Duodenal mucosa (tissue), 2 donors: ENCODE data around the gene SDHAF1.

ENCODE experiments used
- H3K27ac ChIP-seq: one replicate; pipeline ENCODE4 v1.7.0; 2013; ENCODE audit warnings: low read depth, low read length
- H3K27me3 ChIP-seq, 2 donors: one replicate each; pipeline ENCODE4 v1.7.0; 2013; ENCODE audit warnings: low read length in 2 of 2, control low read depth in 1 of 2; ENCODE audit not compliant: insufficient read depth in 2 of 2, control insufficient read depth in 1 of 2
- H3K36me3 ChIP-seq, 2 donors: one replicate each; pipeline ENCODE4 v1.7.0; 2013; ENCODE audit warnings: low read length in 2 of 2, control low read depth in 1 of 2; ENCODE audit not compliant: insufficient read depth in 2 of 2, control insufficient read depth in 1 of 2
- H3K4me1 ChIP-seq, 2 donors: one replicate each; pipeline ENCODE4 v1.7.0; 2013; ENCODE audit warnings: low read length in 2 of 2, control low read depth in 1 of 2; ENCODE audit not compliant: insufficient read depth in 2 of 2, control insufficient read depth in 1 of 2
- H3K4me3 ChIP-seq, 2 donors: one replicate each; pipeline ENCODE4 v1.7.0; 2013; ENCODE audit warnings: low read length in 2 of 2, low read depth in 1 of 2
- H3K9ac ChIP-seq, 2 donors: one replicate each; pipeline ENCODE4 v1.7.0; 2013; ENCODE audit warnings: low read length in 2 of 2, low read depth in 1 of 2
- H3K9me3 ChIP-seq, 2 donors: one replicate each; pipeline ENCODE4 v1.7.0; 2013; ENCODE audit warnings: low read length in 2 of 2, control low read depth in 1 of 2; ENCODE audit not compliant: control insufficient read depth in 1 of 2

The SDHAF1 gene

DNA sequence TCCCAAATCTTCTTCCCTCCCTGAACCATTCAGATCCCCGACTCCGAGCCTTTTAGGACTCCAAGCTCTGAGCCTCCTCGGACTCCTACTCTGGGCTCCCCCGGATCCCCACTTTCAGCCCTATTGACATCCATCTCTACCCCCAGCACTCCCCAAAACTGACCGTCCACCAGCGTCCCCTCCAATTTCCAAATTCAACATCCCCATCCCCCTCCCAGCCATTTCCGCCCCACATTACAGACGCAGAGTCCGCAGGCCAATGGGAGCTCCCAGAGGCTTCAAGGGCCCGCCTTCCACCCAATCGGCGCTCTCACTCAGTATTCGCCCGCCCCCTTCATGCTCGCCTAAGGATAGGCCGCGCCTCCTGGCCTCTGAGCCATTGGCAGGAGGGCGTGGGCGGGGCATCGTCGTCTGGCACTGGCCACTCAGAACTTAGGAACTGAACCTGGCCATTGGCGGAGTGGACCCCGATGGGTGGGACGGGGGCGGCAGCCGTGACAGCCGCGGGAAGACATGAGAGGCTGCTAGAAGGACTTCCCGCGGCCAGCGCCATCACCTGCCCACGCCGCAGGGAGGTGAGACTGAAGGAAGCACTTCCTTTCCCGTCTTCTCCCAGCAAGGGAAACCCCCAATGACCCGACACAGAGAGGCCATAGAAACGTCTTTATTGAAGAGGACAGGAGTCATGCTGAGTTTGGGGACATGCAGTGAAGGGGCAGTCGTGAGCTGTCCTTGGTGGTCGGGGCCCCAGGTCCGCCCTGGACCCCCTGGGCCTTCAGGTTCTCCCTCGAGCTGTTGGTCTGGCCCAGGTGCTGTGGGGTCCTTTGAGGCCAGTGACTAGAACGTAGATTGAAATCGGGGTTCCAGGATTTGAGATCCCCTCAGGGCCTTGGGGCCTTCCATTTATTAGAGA is 19.3 kb downstream of the SDHAF1 start, which contains the start of gene ALKBH6:
Gene ALKBH6, minus strand, starts transcription at position 202 of the 913 bp plus-strand sequence. CDS start 816 bp downstream, outside the sequence.
- Histone ChIP-seq H3K27ac (peak within 1 kb of the TSS; percentile 20), H3K9ac (peak within 1 kb of the TSS; percentile 84 to 89), H3K4me1 (peaks cover 12 to 19% of the 10 kb centered on the region in 2 donors), H3K27me3 (no peaks in the 10 kb centered on the region), H3K9me3 (no peaks in the 10 kb centered on the region), H3K36me3 (peaks cover 0 to 4% of the 10 kb centered on the region in 2 donors), H3K4me3 (peak within 1 kb of the TSS; percentile 78 to 93)

DNA sequence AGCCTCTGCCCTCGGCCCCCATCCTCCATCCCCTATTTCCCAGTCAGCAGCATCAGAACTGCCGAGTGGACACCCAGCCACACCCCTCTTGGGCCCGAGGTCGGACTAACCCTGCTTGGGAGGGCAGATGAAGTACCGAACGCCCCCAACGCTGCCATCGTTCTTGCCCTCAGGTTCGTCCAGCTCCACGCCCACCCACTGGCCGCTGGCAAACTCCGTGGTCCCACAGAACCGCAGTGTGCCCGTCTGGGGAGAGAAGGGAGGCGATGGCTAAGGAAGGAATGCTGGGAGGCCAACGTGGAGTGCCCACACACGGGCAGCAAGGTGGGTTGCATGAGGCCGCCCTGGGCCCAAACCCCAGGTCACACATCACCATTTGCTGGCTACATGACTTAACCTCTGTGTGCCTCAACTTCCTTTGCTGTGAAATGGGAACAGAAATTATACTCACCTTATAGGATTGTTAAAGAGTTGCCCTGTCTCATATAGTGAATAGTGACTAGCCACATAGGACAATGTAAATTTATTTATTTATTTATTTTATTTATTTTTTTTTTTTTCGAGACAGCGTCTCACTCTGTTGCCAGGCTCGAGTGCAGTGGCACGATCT is 24.2 kb downstream of the SDHAF1 start:
- Histone ChIP-seq H3K4me3 (no peak overlapping the region), H3K4me1 (peaks cover 7 to 8% of the 10 kb centered on the region in 2 donors), H3K27me3 (no peaks in the 10 kb centered on the region), H3K9ac (no peak overlapping the region), H3K9me3 (no peaks in the 10 kb centered on the region), H3K27ac (no peak overlapping the region), H3K36me3 (peaks cover 0 to 7% of the 10 kb centered on the region in 2 donors)

DNA sequence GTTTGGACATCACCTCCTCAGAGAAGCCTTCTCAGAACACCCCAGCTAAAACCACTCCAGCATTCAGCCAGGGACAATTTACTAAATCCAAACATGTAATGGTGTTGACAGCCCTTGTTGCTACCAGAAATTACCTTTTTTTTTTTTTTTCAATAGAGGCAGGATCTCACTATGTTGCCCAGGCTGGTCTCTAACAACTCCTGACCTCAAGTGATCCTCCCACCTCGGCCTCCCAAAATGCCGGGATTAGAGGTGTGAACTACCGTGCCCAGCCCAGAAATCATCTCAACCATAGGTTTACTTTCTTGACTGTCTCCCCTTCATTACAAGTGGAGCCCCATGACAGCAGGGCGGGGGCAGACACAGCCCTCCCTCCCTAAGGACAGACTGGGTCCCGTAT is 28.4 kb downstream of the SDHAF1 start:
- Histone ChIP-seq H3K4me3 (no peak overlapping the region), H3K27ac (no peak overlapping the region), H3K36me3 (peaks cover 0 to 8% of the 10 kb centered on the region in 2 donors), H3K9ac (no peak overlapping the region), H3K9me3 (no peaks in the 10 kb centered on the region), H3K27me3 (no peaks in the 10 kb centered on the region), H3K4me1 (no peaks in the 10 kb centered on the region)

DNA sequence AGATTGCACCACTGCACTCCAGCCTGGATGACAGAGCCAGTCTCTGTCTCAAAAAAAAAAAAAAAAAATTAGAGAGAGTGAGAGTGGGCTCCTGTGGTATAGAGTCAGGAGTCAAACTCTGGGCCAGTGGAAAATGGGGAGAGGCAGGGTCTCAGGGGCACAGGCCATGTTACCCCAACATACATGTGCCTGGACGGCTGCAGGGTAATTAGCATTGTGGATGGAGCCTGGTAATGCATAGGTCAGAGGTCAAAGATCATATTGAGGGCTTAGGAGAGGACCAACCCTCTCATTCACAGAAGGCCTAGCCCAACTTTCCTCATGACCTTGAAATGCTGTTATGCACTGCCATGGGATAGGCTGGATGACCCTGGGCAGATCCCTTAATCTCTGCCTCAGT is 30.6 kb downstream of the SDHAF1 start:
- Histone ChIP-seq H3K4me1 (no peaks in the 10 kb centered on the region), H3K27me3 (no peaks in the 10 kb centered on the region), H3K9ac (no peak overlapping the region), H3K9me3 (no peaks in the 10 kb centered on the region), H3K36me3 (peaks cover 0 to 8% of the 10 kb centered on the region in 2 donors), H3K27ac (no peak overlapping the region), H3K4me3 (no peak overlapping the region)

DNA sequence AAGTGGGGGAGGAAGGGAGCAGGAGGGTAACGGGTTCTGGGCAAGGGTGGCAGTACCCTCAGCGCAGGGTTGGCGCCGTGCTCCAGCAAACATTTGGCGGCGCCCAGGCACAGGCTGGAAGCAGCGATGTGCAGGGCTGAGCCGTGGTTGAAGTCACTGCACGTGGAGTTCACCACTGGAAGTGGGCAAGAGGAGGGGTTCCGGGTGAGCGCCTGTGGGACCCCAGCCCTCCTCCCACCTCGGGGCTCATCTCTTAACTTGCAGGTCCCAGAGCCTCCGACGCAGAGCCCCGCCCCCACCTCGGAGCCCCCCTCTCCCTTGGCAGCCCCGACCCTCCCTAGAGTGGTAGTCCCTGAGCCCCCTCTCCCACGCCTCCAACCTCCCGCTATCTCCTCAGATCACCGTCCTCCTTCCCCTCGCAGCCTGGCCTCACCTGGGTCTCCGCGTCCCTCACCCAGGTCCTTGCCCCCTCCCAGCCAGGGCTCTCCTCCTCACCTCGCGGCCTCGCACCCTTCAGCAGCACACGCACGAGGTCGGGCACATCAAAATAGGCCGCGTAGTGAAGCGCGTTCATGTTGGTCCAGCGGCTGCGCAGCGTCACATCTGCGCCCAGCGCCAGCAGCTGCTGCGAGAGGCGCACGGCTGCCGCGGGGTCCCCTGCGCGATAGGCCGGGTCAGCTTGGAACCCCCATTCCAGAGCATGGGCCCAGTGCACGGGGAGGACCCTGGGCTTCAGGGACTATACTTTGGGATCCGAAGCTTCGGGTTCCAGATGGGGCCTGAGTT is 31.3 kb downstream of the SDHAF1 start:
- H3K4me3 ChIP-seq: no peak overlapping the region
- no peaks in the 10 kb centered on the region for H3K27me3 ChIP-seq
- H3K4me1 ChIP-seq: no peaks in the 10 kb centered on the region
- H3K9ac ChIP-seq: no peak overlapping the region
- H3K27ac ChIP-seq: no peak overlapping the region
- H3K36me3 ChIP-seq: peaks cover 0 to 8% of the 10 kb centered on the region in 2 donors
- H3K9me3 ChIP-seq: no peaks in the 10 kb centered on the region

DNA sequence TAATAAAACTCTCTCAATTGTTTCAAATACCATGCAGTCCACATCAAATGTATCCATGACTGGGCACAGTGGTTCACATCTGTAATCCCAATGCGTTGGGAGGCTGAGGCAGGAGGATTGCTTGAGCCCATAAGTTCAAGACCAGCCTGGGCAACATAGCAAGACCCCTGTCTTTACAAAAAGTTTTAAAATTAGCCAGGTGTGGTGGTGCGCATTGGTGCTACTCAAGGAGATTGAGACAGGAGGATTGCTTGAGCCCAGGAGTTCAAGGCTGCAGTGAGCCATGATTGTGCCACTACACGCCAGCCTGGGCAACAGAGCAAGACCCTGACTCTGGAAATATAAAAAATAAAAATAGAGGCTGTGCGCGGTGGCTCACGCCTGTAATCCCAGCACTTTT is 32.7 kb downstream of the SDHAF1 start:
- Histone ChIP-seq H3K4me1 (no peaks in the 10 kb centered on the region), H3K9ac (no peak overlapping the region), H3K9me3 (no peaks in the 10 kb centered on the region), H3K36me3 (peaks cover 0 to 8% of the 10 kb centered on the region in 2 donors), H3K27me3 (no peaks in the 10 kb centered on the region), H3K27ac (no peak overlapping the region), H3K4me3 (no peak overlapping the region)

DNA sequence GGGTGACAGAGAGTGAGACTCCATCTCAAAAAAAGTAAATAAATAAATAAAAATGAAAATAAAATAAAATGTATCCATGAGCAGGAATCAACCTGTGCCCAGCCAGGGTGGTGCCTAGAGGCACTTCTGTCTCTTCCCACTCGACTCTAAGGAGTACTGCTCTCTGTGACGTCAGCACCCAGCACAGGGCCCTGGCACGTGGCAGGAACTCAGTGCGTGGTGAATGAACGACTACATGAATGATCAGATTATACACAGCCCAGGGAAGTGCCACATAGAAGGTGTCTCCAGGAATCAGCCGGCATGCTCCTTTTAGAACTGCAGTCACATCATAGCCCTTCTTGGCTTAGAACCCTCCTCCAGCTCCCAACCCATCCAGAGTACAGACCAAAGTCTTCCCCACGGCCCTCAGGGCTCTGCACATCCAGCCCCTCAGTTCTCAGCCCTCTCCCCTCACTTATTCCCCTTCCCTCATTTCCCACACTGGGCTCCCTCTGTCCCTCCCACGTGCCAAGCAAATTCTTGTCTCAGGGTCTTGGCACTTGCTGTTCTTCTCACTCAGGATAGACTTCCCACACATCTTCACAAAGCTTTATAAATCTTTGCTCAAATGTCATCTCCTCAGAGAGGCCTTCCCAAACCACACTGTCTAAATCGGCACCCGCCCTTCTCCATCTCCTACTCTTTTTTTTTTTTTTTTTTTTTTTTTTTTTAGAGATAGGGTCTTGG is 33.5 kb downstream of the SDHAF1 start:
- H3K4me1 ChIP-seq: no peaks in the 10 kb centered on the region
- no peak overlapping the region for H3K4me3 ChIP-seq
- H3K27me3 ChIP-seq: no peaks in the 10 kb centered on the region
- H3K9me3 ChIP-seq: no peaks in the 10 kb centered on the region
- no peak overlapping the region for H3K9ac ChIP-seq
- H3K27ac ChIP-seq: no peak overlapping the region
- peaks cover 0 to 8% of the 10 kb centered on the region in 2 donors for H3K36me3 ChIP-seq

DNA sequence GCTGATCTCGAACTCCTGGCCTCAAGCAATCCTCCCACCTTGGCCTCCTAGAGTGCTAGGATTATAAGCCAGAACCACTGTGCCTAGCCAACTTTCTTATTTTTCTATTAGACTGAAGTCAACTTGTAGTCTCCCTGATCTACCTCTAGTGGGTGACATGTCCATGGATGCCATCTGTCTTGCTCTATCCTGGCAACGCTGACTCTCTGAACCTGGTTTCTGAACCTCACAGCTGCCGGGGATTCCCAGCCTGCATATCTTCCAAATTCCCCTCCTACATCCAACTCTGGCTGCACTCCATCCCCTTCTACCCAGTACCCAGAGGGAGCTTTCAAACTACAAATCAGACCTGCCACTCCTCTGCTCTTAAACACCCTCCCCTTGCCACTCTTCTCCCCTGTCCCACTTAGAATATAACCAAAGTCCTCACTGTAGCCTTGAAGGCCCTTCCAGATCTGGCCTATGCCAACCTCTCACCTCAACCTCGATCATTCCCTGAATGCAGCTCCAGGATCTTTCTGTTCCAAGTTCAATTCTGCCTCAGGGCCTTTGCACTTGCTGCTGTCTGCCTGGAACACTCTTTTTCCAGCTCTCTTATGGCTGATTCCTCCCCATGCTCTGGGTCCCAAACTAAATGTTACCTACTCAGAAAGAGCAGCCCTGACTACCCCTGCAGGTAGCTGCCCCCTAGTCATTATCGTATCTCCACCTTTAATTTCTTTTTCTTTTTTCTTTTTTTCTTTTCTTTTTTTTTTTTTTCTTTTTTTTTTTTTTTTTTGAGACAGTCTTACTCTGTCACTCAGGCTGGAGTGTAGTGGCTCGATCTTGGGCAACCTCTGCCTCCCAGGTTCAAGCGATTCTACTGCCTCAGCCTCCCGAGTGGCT is 35.5 kb downstream of the SDHAF1 start:
- H3K4me3 ChIP-seq: no peak overlapping the region
- no peaks in the 10 kb centered on the region for H3K27me3 ChIP-seq
- no peak overlapping the region for H3K9ac ChIP-seq
- no peak overlapping the region for H3K27ac ChIP-seq
- no peaks in the 10 kb centered on the region for H3K4me1 ChIP-seq
- no peaks in the 10 kb centered on the region for H3K9me3 ChIP-seq
- peaks cover 7 to 8% of the 10 kb centered on the region in 2 donors for H3K36me3 ChIP-seq

DNA sequence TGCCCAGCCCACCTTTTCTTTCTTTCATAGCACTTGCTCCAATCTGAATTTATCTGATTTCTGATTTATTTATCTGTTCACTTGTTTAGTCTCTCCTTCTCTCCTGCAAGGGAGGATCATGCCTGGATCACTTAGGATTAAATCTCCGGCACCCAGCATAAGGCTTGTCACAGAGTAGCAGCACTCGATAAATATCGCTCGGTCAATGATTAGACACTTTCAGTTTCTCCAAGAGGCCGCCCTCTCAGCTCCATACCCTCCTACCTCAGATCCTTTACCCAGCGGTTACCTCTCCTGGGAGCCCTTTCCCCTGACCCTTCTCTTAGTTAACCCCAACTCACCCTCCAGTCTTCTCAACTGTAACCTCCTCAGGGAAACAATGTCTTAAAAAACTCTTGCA is 36.3 kb downstream of the SDHAF1 start:
- peaks cover 7 to 8% of the 10 kb centered on the region in 2 donors for H3K36me3 ChIP-seq
- no peaks in the 10 kb centered on the region for H3K4me1 ChIP-seq
- H3K9ac ChIP-seq: peak overlapping the region in 1 of 2 donors; percentile 25
- H3K27me3 ChIP-seq: no peaks in the 10 kb centered on the region
- no peak overlapping the region for H3K27ac ChIP-seq
- H3K4me3 ChIP-seq: no peak overlapping the region
- no peaks in the 10 kb centered on the region for H3K9me3 ChIP-seq
